PC-3 (cell line): ENCODE data around the gene FAM174B. TPM values are rescaled to one million over a fixed set of nuclear protein-coding genes. Genes with fewer than 3 reads are reported as not detected.

Experiments
- ATAC-seq: fragments of 200-7000 bp; cut with Tn5 transposase; 2 replicates; pipeline ENCODE4 v1.9.1; 2020; ENCODE audit warnings: mild to moderate bottlenecking, moderate library complexity
- BruUV-seq: library from RNA; stranded (reverse); fragments of 400-500 nt; replicated peaks from 2 replicates; lab custom pipeline; 2021; lab: Mats Ljungman, UMichigan
- CTCF ChIA-PET: fragments of 300-600 bp; sonication (Branson Sonifier 250); formaldehyde crosslinking; loops from one replicate; lab custom pipeline; 2022; ENCODE audit warnings: antibody characterized with exemption; lab: Charles Lee
- POLR2A ChIA-PET: fragments of 300-600 bp; sonication (Branson Sonifier 250); formaldehyde crosslinking; loops from one replicate; lab custom pipeline; 2022; ENCODE audit warnings: antibody characterized with exemption; ENCODE audit not compliant: unreplicated experiment; lab: Charles Lee
- DNase-seq: peaks from one replicate; pipeline ENCODE4 v3.0.0-alpha.2; 2015
- H2AFZ ChIP-seq: fragments of 300-600 bp; sonication (generic); 2 replicates; pipeline ENCODE4 v1.6.0; 2016; ENCODE audit warnings: antibody characterized with exemption, low read length
- H3F3A ChIP-seq: fragments of 300-600 bp; sonication (generic); one replicate; pipeline ENCODE4 v1.6.0; 2017; ENCODE audit warnings: antibody characterized with exemption, low read length, control low read depth, mild to moderate bottlenecking; ENCODE audit not compliant: unreplicated experiment
- H3K27ac ChIP-seq: fragments of 300-600 bp; sonication (generic); 2 replicates; pipeline ENCODE4 v1.5.1; 2016; ENCODE audit warnings: mild to moderate bottlenecking, low read length
- H3K27me3 ChIP-seq: fragments of 300-600 bp; sonication (generic); 2 replicates; pipeline ENCODE4 v1.6.1; 2016; ENCODE audit warnings: low read length, mixed read lengths
- H3K36me3 ChIP-seq: fragments of 300-600 bp; sonication (generic); 2 replicates; pipeline ENCODE4 v1.6.1; 2016; ENCODE audit warnings: low read depth, mixed run types, low read length, mixed read lengths
- H3K4me1 ChIP-seq: fragments of 300-600 bp; sonication (generic); 2 replicates; pipeline ENCODE4 v1.5.1; 2016; ENCODE audit warnings: low read length; ENCODE audit not compliant: insufficient read depth
- H3K4me2 ChIP-seq: fragments of 300-600 bp; sonication (generic); 2 replicates; pipeline ENCODE4 v1.6.0; 2016; ENCODE audit warnings: low read length
- H3K4me3 ChIP-seq: fragments of 300-600 bp; sonication (generic); 2 replicates; pipeline ENCODE4 v1.5.1; 2016; ENCODE audit warnings: mild to moderate bottlenecking, low read length, mixed read lengths
- H3K79me2 ChIP-seq: fragments of 300-600 bp; sonication (generic); 2 replicates; pipeline ENCODE4 v1.6.1; 2017; ENCODE audit warnings: low read length, mixed read lengths
- H3K9ac ChIP-seq: fragments of 300-600 bp; sonication (generic); 2 replicates; pipeline ENCODE4 v1.6.0; 2016; ENCODE audit warnings: mild to moderate bottlenecking, low read length
- H3K9me2 ChIP-seq: fragments of 300-600 bp; sonication (generic); replicated peaks from 2 replicates; pipeline ENCODE4 v1.6.1; 2016; ENCODE audit warnings: mixed run types, low read length, mixed read lengths
- H3K9me3 ChIP-seq: fragments of 300-600 bp; sonication (generic); 2 replicates; pipeline ENCODE4 v1.6.1; 2016; ENCODE audit warnings: low read length, mixed read lengths
- H4K20me1 ChIP-seq: fragments of 300-600 bp; sonication (generic); 2 replicates; pipeline ENCODE4 v1.6.1; 2016; ENCODE audit warnings: low read length, mixed read lengths
- EZH2 ChIP-seq: fragments of 300-600 bp; sonication (generic); IDR thresholded peaks from one replicate; pipeline ENCODE4 v1.6.1; 2017; ENCODE audit warnings: antibody characterized with exemption, mild to moderate bottlenecking, low read length; ENCODE audit not compliant: unreplicated experiment
- EZH2phosphoT487 ChIP-seq: fragments of 300-600 bp; sonication (generic); IDR thresholded peaks from 2 replicates; pipeline ENCODE4 v1.6.1; 2018; ENCODE audit warnings: mild to moderate bottlenecking, antibody characterized with exemption, low read length, borderline replicate concordance
- intact Hi-C: fragments of 100-400 bp; cut with micrococcal nuclease; formaldehyde crosslinking; loops from 2 replicates; pipeline ENCODE4 v1.9.0; 2023
- total RNA-seq: library from RNA; depleted of rRNA; stranded (reverse); fragments of >200 nt; gene quantifications from 2 replicates; pipeline ENCODE4 v1.2.3, GENCODE V29; 2014
- TF ChIP-seq, protein P1 (sequence below): fragments of 300-600 bp; sonication (generic); conservative IDR thresholded peaks from 2 replicates; pipeline ENCODE4 v1.5.1; 2017; ENCODE audit warnings: antibody characterized with exemption, low read depth, mild to moderate bottlenecking, low read length

Gene FAM174B
- total RNA-seq, 1 experiment from 2014 or later = 9.6 TPM

DNA sequence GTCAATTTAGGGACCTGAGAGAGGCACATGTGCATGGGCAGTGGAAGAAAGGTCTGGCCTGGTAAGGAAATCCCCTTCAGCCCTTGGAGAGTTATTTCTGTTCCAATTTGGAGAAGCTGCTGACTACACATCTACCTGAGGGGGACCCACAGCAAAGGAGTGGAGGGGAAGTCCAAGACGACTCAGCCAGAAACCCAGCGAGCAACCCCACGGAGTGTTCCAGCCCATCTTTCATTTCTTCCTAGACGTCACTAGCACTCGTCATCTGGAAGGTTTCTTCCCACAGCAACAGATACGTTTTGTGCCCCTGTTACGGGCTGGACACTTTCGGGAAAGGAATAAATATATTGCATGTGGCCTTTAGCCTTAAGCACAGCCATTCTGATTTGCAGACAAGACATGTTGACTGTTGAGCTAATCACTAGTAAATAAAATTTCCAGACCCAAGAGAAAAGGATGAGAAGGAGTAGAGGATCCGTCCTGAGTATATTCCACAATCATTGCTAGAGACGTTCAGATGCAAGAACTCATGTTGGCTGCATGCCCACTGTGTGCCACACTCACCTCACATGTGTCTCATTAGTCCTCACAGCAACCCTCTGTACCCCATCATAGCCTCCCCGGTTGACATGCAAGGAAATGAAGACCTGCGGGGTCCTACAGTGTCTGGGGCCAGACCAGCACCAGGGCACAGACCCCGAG, 7.8 kb upstream of the FAM174B start:
- ChIA-PET CTCF (no interaction called here), POLR2A (no interaction called here)
- Histone ChIP-seq H3K4me2 (0 out of 2 replicates have a peak overlapping the region, but pooled peaks have one; percentile 26), H3K27me3 (no peaks in the 10 kb centered on the region), H3K9ac (no peak overlapping the region), H3K4me1 (peaks cover 38% of the 10 kb centered on the region), H3K9me3 (no peaks in the 10 kb centered on the region), H3K79me2 (no peaks in the 10 kb centered on the region), H3K27ac (peak overlapping the region; percentile 52), H2AFZ (no peak overlapping the region), H3K36me3 (no peaks in the 10 kb centered on the region), H4K20me1 (no peaks in the 10 kb centered on the region), H3F3A (no peaks in the 10 kb centered on the region), H3K9me2 (no peaks in the 10 kb centered on the region), H3K4me3 (no peak overlapping the region)
- TF ChIP-seq EZH2phosphoT487 (no peak), EZH2 (no peak)
- TF ChIP-seq, protein P1, sequence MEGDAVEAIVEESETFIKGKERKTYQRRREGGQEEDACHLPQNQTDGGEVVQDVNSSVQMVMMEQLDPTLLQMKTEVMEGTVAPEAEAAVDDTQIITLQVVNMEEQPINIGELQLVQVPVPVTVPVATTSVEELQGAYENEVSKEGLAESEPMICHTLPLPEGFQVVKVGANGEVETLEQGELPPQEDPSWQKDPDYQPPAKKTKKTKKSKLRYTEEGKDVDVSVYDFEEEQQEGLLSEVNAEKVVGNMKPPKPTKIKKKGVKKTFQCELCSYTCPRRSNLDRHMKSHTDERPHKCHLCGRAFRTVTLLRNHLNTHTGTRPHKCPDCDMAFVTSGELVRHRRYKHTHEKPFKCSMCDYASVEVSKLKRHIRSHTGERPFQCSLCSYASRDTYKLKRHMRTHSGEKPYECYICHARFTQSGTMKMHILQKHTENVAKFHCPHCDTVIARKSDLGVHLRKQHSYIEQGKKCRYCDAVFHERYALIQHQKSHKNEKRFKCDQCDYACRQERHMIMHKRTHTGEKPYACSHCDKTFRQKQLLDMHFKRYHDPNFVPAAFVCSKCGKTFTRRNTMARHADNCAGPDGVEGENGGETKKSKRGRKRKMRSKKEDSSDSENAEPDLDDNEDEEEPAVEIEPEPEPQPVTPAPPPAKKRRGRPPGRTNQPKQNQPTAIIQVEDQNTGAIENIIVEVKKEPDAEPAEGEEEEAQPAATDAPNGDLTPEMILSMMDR = no peak
- BruUV-seq = no TSS peak
- ATAC-seq (no peak), DNase-seq (no peak)
- intact Hi-C loops = no loop called here

DNA sequence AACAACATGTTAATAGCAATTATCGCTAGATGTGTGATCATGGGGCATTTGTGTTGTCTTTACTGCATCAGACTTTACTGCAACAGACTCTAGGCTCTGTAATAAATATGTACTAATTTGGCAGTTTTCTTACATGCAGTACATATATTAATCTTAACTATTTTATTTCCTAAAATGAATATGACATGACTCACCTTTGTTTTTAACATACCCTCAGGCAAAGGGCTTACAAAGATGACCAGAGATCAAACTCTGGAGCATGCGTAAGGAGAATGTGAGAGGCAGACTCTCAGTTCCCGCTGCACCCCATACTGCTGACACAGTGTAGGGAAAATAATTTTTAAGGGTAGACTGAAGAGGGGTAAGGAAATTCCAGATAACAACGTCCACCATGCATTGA, 7.2 kb upstream of the FAM174B start:
- ATAC-seq (peak; percentile 53), DNase-seq (peak; percentile 77)
- POLR2A ChIA-PET = no interaction called here
- CTCF ChIA-PET = no interaction called here
- Histone ChIP-seq H2AFZ (no peak overlapping the region), H3K27me3 (no peaks in the 10 kb centered on the region), H3K27ac (peak overlapping the region; percentile 52), H3K9ac (no peak overlapping the region), H3K4me2 (peak overlapping the region; percentile 34), H3K9me3 (no peaks in the 10 kb centered on the region), H3F3A (no peaks in the 10 kb centered on the region), H3K4me1 (peaks cover 38% of the 10 kb centered on the region), H3K36me3 (no peaks in the 10 kb centered on the region), H4K20me1 (no peaks in the 10 kb centered on the region), H3K79me2 (no peaks in the 10 kb centered on the region), H3K4me3 (no peak overlapping the region), H3K9me2 (no peaks in the 10 kb centered on the region)
- TF ChIP-seq EZH2phosphoT487 (no peak), EZH2 (no peak)
- TF ChIP-seq, protein P1 = no peak
- intact Hi-C loops = no loop called here
- no TSS peak for BruUV-seq

DNA sequence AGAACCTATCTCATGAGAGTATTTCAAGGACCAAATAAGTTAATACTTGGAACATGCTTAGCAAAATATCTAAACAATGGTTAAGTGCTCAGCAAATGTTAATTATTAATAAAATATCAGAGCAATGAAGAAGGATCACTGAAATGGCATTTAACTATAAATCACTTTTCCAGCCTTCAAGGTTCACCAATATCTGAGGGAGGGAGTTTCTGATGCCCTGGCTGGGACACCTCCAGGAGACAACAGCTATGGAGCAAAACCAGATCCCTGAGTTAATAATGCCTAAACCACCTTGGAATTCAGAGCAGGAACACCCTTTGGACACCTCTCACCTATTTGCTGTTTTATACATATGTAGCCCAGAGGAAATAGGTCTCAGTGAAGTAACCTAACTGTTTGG, 6.4 kb upstream of the FAM174B start:
- DNase-seq (no peak), ATAC-seq (no peak)
- Histone ChIP-seq H3K9ac (no peak overlapping the region), H3K4me2 (peak overlapping the region; percentile 34), H3K36me3 (no peaks in the 10 kb centered on the region), H4K20me1 (no peaks in the 10 kb centered on the region), H3K79me2 (no peaks in the 10 kb centered on the region), H3K4me1 (peaks cover 30% of the 10 kb centered on the region), H3K9me3 (no peaks in the 10 kb centered on the region), H3K4me3 (no peak overlapping the region), H2AFZ (no peak overlapping the region), H3K9me2 (no peaks in the 10 kb centered on the region), H3F3A (no peaks in the 10 kb centered on the region), H3K27me3 (no peaks in the 10 kb centered on the region), H3K27ac (peak overlapping the region; percentile 52)
- BruUV-seq = no TSS peak
- intact Hi-C loops = no loop called here
- CTCF ChIA-PET = no interaction called here
- POLR2A ChIA-PET = no interaction called here
- TF ChIP-seq, protein P1 = no peak
- TF ChIP-seq EZH2phosphoT487 (no peak), EZH2 (no peak)
